Activated naive CD4-positive, alpha-beta T cell treated with anti-CD3 and anti-CD28 coated beads, Interleukin-2, amount 50 U/mL, for 24 hours (primary cell): ENCODE results near the gene MPDU1.

Source experiments
- H3K27ac Mint-ChIP-seq: one replicate; pipeline ENCODE4 v1.8.0; 2021; ENCODE audit warnings: mild to moderate bottlenecking, mixed read lengths
- H3K27me3 Mint-ChIP-seq: one replicate; pipeline ENCODE4 v1.8.0; 2021; ENCODE audit warnings: mixed read lengths
- H3K36me3 Mint-ChIP-seq: one replicate; pipeline ENCODE4 v1.8.0; 2021; ENCODE audit warnings: mixed read lengths
- H3K4me1 Mint-ChIP-seq: one replicate; pipeline ENCODE4 v1.8.0; 2021; ENCODE audit warnings: mixed read lengths
- H3K4me3 Mint-ChIP-seq: one replicate; pipeline ENCODE4 v1.8.0; 2021; ENCODE audit warnings: mild to moderate bottlenecking, mixed read lengths
- H3K9me3 Mint-ChIP-seq: one replicate; pipeline ENCODE4 v1.8.0; 2021; ENCODE audit warnings: mixed read lengths

Gene MPDU1

GRCh38 chr17:7636163-7636562 lies 52.5 kb downstream of the MPDU1 start:
- H3K27ac Mint-ChIP-seq = no peak overlapping the region

More at GRCh38 chr17:7636163-7636562, 52.5 kb downstream of the MPDU1 start:
- Mint-ChIP-seq H3K4me3 (no peak overlapping the region), H3K27me3 (no peaks in the 10 kb centered on the region), H3K36me3 (no peaks in the 10 kb centered on the region), H3K9me3 (no peaks in the 10 kb centered on the region), H3K4me1 (no peaks in the 10 kb centered on the region)
